ENCODE measurements around the gene TRIM66. TPM values are rescaled to one million over a fixed set of nuclear protein-coding genes. Genes with fewer than 3 reads are reported as not detected.

Gene TRIM66
- total and polyA plus RNA-seq, 2 donors (not counting 3 experiments of a cell fraction or from before 2014, with no cell fraction given): 5.5 to 11.7 TPM

DNA sequence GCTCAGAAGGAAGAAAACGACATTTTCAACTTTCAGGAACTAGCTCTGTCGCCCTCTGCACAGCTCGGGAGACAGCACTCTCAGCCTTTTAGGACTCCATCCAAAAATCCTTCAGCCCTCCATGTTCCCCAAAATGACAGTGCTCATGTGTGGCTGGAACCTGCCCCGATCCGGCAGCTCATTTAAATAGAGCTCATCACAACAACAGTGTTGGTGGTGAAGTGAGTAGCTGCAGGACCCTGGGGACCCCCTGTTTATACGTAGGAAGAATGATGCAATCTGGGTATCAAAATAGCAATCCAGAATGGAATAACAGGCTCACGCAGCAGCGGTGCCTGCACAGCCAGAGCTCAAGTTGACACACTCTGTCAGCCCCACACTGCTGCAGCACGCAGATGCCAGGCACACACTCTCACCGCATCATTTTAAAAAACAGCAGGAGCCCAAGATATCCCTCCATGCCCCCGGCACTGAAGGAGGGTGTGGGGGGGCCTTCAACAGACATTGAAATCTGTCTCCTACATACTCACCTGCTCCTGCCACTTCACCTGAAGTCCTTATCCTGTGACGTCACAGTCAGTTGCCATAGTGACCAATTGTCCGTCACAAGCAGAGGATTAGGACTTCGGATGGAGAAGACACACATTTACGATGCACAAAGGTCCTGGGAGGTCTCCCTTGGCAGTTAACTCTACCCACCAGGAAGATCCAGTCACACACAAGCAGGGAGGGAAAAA lies 24.0 kb downstream of the TRIM66 start:
- DNase-seq (ENCODE audit: low read depth, low spot score): no peak
- Histone ChIP-seq H4K20me1 (replicated peaks; ENCODE audit: control insufficient read depth, extremely low read depth, insufficient read depth, low read length) (no peaks in the 10 kb centered on the region), H3K36me3 (ENCODE audit: control insufficient read depth in 2 of 2, extremely low read depth in 1 of 2, insufficient read depth in 2 of 2, low read length in 2 of 2) (no peaks in the 10 kb centered on the region), H3K4me3 (replicated peaks in 1 of 3; ENCODE audit: insufficient read depth in 1 of 3, low read depth in 1 of 3, low read length in 3 of 3) (no peak overlapping the region), H2AFZ (ENCODE audit: low read depth, low read length) (no peak overlapping the region), H3K9me3 (replicated peaks; ENCODE audit: control insufficient read depth, insufficient read depth, low read length) (no peaks in the 10 kb centered on the region), H3K9ac (replicated peaks; ENCODE audit: extremely low read depth, insufficient read depth, low read length) (no peak overlapping the region), H3K4me2 (ENCODE audit: insufficient read depth, low read length) (no peak overlapping the region), H3K27ac (ENCODE audit: insufficient read depth, low read depth, low read length) (no peak overlapping the region), H3K79me2 (ENCODE audit: control insufficient read depth, insufficient read depth, low read length) (no peaks in the 10 kb centered on the region), H3K27me3 (ENCODE audit: control insufficient read depth in 2 of 2, insufficient read depth in 2 of 2, low read length in 2 of 2) (no peaks in the 10 kb centered on the region), H3K9me1 (replicated peaks; ENCODE audit: control insufficient read depth, extremely low read depth, insufficient read depth, low read length) (no peaks in the 10 kb centered on the region), H3K4me1 (ENCODE audit: control insufficient read depth, extremely low read depth, insufficient read depth, low read length) (no peaks in the 10 kb centered on the region)
- intact Hi-C loops (cut with micrococcal nuclease): no loop called here
- FAIRE-seq: no peak
- dilution Hi-C loops (cut with MboI; ENCODE audit: extremely low pct_ligation_motif_present, low sequenced_read_pairs): no loop called here
- POLR2A ChIA-PET: no interaction called here
- TF ChIP-seq EZH2 (IDR thresholded peaks at IDR 0.05; ENCODE audit: borderline replicate concordance, low read depth, low read length, severe bottlenecking) (no peak), GATA2 (IDR thresholded peaks at IDR 0.05; ENCODE audit: insufficient read depth, insufficient read length, low read depth, low read length) (no peak), JUN (IDR thresholded peaks at IDR 0.05; ENCODE audit: borderline replicate concordance, insufficient read depth, insufficient read length, low read depth) (no peak), FOS (IDR thresholded peaks at IDR 0.05; ENCODE audit: borderline replicate concordance, insufficient read depth, low read length) (no peak)
- TF ChIP-seq, protein P1, sequence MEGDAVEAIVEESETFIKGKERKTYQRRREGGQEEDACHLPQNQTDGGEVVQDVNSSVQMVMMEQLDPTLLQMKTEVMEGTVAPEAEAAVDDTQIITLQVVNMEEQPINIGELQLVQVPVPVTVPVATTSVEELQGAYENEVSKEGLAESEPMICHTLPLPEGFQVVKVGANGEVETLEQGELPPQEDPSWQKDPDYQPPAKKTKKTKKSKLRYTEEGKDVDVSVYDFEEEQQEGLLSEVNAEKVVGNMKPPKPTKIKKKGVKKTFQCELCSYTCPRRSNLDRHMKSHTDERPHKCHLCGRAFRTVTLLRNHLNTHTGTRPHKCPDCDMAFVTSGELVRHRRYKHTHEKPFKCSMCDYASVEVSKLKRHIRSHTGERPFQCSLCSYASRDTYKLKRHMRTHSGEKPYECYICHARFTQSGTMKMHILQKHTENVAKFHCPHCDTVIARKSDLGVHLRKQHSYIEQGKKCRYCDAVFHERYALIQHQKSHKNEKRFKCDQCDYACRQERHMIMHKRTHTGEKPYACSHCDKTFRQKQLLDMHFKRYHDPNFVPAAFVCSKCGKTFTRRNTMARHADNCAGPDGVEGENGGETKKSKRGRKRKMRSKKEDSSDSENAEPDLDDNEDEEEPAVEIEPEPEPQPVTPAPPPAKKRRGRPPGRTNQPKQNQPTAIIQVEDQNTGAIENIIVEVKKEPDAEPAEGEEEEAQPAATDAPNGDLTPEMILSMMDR (IDR thresholded peaks at IDR 0.05; ENCODE audit: extremely low read depth in 1 of 2, insufficient read depth in 1 of 2, low read depth in 1 of 2, low read length in 2 of 2): no peak
- BruUV-seq (replicated peaks): no TSS peak
- CTCF ChIA-PET: no interaction called here

Data from endothelial cell of umbilical vein (primary cell).